ENCODE results near the gene PRR11. TPM values are rescaled to one million over a fixed set of nuclear protein-coding genes. Genes with fewer than 3 reads are reported as not detected.

The PRR11 gene
- total RNA-seq, 1 experiment from 2014 or later, result 86.7 TPM

DNA sequence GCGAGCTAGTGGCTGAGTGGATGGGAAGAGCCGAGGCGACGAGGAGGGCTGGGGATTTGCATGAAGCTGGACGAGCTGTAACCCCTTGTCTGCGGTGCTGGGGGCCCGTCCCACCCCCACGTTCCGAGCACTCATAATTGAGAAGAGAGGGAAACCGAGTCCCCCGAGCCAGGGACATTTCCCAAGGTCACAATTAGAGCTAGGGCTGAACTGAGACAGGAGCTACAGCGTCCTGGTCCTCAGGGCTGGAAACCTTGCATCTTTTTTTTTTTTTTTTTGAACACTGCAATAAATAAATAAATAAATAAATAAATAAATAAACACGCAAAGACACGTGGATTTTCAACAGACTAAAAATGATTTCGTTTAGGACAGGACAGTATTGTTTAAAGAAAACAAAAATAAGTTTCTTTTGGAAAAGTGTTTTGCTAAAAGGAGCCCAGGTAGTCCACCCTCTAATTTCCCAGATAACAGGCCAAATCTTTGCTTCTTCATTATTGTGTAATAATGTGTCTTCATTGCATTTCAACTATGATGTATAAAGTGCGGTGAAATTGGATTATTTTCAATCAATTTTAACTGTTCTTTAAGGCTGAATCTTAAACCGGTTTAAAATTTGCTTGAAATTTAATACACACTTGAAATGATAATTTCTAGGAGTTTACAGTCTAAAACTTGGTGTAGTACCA, 65.8 kb downstream of the PRR11 start:
- TSS peak; percentile 53 for BruUV-seq (replicated peaks)
- Histone ChIP-seq H3K4me3 (replicated peaks in 1 of 2; ENCODE audit: low read depth in 1 of 2, low read length in 2 of 2) (peak overlapping the region; percentile 90 to 99), H3K4me2 (ENCODE audit: low read length) (peak overlapping the region; percentile 94), H3K36me3 (ENCODE audit: control insufficient read depth in 1 of 2, insufficient read depth in 2 of 2, low read length in 2 of 2) (no peaks in the 10 kb centered on the region), H3K79me2 (ENCODE audit: insufficient read depth, low read length) (no peaks in the 10 kb centered on the region), H3K27me3 (ENCODE audit: insufficient read depth, low read length) (no peaks in the 10 kb centered on the region), H4K20me1 (ENCODE audit: insufficient read depth) (no peaks in the 10 kb centered on the region), H3K9me2 (ENCODE audit: insufficient read depth) (no peaks in the 10 kb centered on the region), H3K4me1 (ENCODE audit: control insufficient read depth in 1 of 2, insufficient read depth in 2 of 2, low read length in 2 of 2) (peaks cover 12 to 23% of the 10 kb centered on the region in 2 experiments; a peak in 3 of 4 replicates), H3K27ac (ENCODE audit: low read depth, low read length) (peak overlapping the region; percentile 63), H3K9me3 (ENCODE audit: control insufficient read depth in 1 of 2, insufficient read depth in 1 of 2, low read depth in 1 of 2, low read length in 2 of 2) (no peaks in the 10 kb centered on the region), H3K9ac (ENCODE audit: low read length) (peak overlapping the region; percentile 72), H2AFZ (ENCODE audit: low read depth, low read length, poor library complexity, severe bottlenecking) (peak overlapping the region; percentile 99)
- ChIA-PET RAD21 (ENCODE audit: low non-redundant PET in 1 of 2, low total read pairs in 2 of 2, uncharacterized antibody in 2 of 2, unreplicated experiment in 2 of 2) (interaction anchor here in 1 of 2 experiments (0.6 kb wide), 1 partner anchor 13 kb away, joined by 3 read pairs; no protein-coding TSS in a partner anchor), CTCF (interaction anchor here (0.9 to 1.3 kb wide), 2 partner anchors 90 to 301 kb away, joined by 3 read pairs; no protein-coding TSS in a partner anchor), POLR2A (interaction anchor here (1.2 to 1.6 kb wide), 2 partner anchors 10 to 89 kb away, joined by 3 to 4 read pairs; no protein-coding TSS in a partner anchor)
- DNase-seq (ENCODE audit: low read depth, low spot score), result no peak
- intact Hi-C loops (cut with micrococcal nuclease), result loop anchor here (2.0 kb wide), 1 partner anchor 219 kb away; no protein-coding TSS in a partner anchor
- TF ChIP-seq, protein P1, sequence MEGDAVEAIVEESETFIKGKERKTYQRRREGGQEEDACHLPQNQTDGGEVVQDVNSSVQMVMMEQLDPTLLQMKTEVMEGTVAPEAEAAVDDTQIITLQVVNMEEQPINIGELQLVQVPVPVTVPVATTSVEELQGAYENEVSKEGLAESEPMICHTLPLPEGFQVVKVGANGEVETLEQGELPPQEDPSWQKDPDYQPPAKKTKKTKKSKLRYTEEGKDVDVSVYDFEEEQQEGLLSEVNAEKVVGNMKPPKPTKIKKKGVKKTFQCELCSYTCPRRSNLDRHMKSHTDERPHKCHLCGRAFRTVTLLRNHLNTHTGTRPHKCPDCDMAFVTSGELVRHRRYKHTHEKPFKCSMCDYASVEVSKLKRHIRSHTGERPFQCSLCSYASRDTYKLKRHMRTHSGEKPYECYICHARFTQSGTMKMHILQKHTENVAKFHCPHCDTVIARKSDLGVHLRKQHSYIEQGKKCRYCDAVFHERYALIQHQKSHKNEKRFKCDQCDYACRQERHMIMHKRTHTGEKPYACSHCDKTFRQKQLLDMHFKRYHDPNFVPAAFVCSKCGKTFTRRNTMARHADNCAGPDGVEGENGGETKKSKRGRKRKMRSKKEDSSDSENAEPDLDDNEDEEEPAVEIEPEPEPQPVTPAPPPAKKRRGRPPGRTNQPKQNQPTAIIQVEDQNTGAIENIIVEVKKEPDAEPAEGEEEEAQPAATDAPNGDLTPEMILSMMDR (IDR thresholded peaks at IDR 0.05 in 2 of 3, conservative IDR thresholded peaks at IDR 0.05 in 1 of 3; ENCODE audit: borderline replicate concordance in 1 of 3, insufficient read depth in 1 of 3, low read depth in 2 of 3, low read length in 2 of 3), result no peak
- no peak for TF ChIP-seq JUND (IDR thresholded peaks at IDR 0.05)
- TF ChIP-seq POLR2AphosphoS5 (IDR thresholded peaks at IDR 0.05; ENCODE audit: low read depth, low read length), result no peak
- no peak for ATAC-seq

DNA sequence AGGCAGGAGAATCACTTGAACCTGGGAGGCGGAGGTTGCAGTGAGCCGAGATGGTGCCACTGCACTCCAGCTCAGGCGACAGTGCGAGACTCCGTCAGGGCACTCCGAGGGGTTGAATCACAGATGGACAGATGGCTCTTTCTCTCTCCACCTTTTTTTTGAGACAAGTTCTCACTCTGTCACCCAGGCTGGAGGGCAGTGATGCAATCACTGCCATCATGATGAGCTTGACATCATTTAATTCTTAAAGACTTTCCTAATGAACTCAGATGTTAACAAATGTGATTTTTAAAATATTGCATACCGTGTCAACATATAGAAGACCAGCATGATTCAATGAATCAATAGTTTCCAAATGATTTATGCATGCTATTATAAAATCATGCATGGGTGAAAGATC, 68.3 kb downstream of the PRR11 start:
- ChIA-PET RAD21 (ENCODE audit: low non-redundant PET in 1 of 2, low total read pairs in 2 of 2, uncharacterized antibody in 2 of 2, unreplicated experiment in 2 of 2) (no interaction called here), CTCF (no interaction called here), POLR2A (no interaction called here)
- no peak overlapping the region for H3K4me2 ChIP-seq (ENCODE audit: low read length)
- no peaks in the 10 kb centered on the region for H3K36me3 ChIP-seq (ENCODE audit: control insufficient read depth in 1 of 2, insufficient read depth in 2 of 2, low read length in 2 of 2)
- peaks cover 6 to 15% of the 10 kb centered on the region in 2 experiments; a peak in 3 of 4 replicates for H3K4me1 ChIP-seq (ENCODE audit: control insufficient read depth in 1 of 2, insufficient read depth in 2 of 2, low read length in 2 of 2)
- H3K9ac ChIP-seq (ENCODE audit: low read length), result no peak overlapping the region
- H3K9me2 ChIP-seq (ENCODE audit: insufficient read depth), result no peaks in the 10 kb centered on the region
- H3K4me3 ChIP-seq (replicated peaks in 1 of 2; ENCODE audit: low read depth in 1 of 2, low read length in 2 of 2), result no peak overlapping the region
- H3K79me2 ChIP-seq (ENCODE audit: insufficient read depth, low read length), result no peaks in the 10 kb centered on the region
- H2AFZ ChIP-seq (ENCODE audit: low read depth, low read length, poor library complexity, severe bottlenecking), result no peak overlapping the region
- DNase-seq (ENCODE audit: low read depth, low spot score) (no peak), ATAC-seq (no peak)
- no peaks in the 10 kb centered on the region for H4K20me1 ChIP-seq (ENCODE audit: insufficient read depth)
- no TSS peak for BruUV-seq (replicated peaks)
- no peak overlapping the region for H3K27ac ChIP-seq (ENCODE audit: low read depth, low read length)
- H3K9me3 ChIP-seq (ENCODE audit: control insufficient read depth in 1 of 2, insufficient read depth in 1 of 2, low read depth in 1 of 2, low read length in 2 of 2), result no peaks in the 10 kb centered on the region
- H3K27me3 ChIP-seq (ENCODE audit: insufficient read depth, low read length), result no peaks in the 10 kb centered on the region
- intact Hi-C loops (cut with micrococcal nuclease), result no loop called here
- no peak for TF ChIP-seq POLR2A (IDR thresholded peaks at IDR 0.05; ENCODE audit: borderline replicate concordance, extremely low read depth, insufficient read depth, insufficient read length)
- no peak for TF ChIP-seq EZH2phosphoT487 (IDR thresholded peaks at IDR 0.05; ENCODE audit: borderline replicate concordance)
- TF ChIP-seq REST (IDR thresholded peaks at IDR 0.05; ENCODE audit: low read depth), result no peak
- TF ChIP-seq, protein P2, sequence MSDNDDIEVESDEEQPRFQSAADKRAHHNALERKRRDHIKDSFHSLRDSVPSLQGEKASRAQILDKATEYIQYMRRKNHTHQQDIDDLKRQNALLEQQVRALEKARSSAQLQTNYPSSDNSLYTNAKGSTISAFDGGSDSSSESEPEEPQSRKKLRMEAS (IDR thresholded peaks at IDR 0.05), result no peak
- TF ChIP-seq SRF (IDR thresholded peaks at IDR 0.05; ENCODE audit: low read depth), result no peak
- no peak for TF ChIP-seq ELF1 (IDR thresholded peaks at IDR 0.05; ENCODE audit: borderline replicate concordance, low read depth)
- TF ChIP-seq JUND (IDR thresholded peaks at IDR 0.05), result no peak
- TF ChIP-seq, protein P3, sequence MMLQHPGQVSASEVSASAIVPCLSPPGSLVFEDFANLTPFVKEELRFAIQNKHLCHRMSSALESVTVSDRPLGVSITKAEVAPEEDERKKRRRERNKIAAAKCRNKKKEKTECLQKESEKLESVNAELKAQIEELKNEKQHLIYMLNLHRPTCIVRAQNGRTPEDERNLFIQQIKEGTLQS (IDR thresholded peaks at IDR 0.05), result no peak
- no peak for TF ChIP-seq YY1 (IDR thresholded peaks at IDR 0.05; ENCODE audit: extremely low read depth, insufficient replicate concordance, low read depth, low read length)
- no peak for TF ChIP-seq RAD21 (IDR thresholded peaks at IDR 0.05; ENCODE audit: low read depth)
- TF ChIP-seq TCF7L2 (IDR thresholded peaks at IDR 0.05; ENCODE audit: borderline replicate concordance, extremely low read depth, insufficient read depth, insufficient read length), result no peak
